HCT116 (cell line): ENCODE data around the gene WNT2. TPM values are rescaled to one million over a fixed set of nuclear protein-coding genes. Genes with fewer than 3 reads are reported as not detected.

ENCODE experiments used
- ATAC-seq: fragments of 200-7000 bp; cut with Tn5 transposase; 2 replicates; pipeline ENCODE4 v1.9.1; 2020; ENCODE audit warnings: mild to moderate bottlenecking, moderate library complexity
- BruUV-seq: library from RNA; stranded (reverse); fragments of 400-500 nt; replicated peaks from 2 replicates; lab custom pipeline; 2021; lab: Mats Ljungman, UMichigan
- CTCF ChIA-PET: fragments of 300-600 bp; sonication (Branson Sonifier 250); formaldehyde crosslinking; loops from one replicate; lab custom pipeline; 2021; ENCODE audit warnings: antibody characterized with exemption; lab: Charles Lee
- POLR2A ChIA-PET: fragments of 300-600, 350-600 bp; sonication (Branson Sonifier 250); formaldehyde crosslinking; loops from one replicate; lab custom pipeline; 2021; ENCODE audit warnings: antibody characterized with exemption; lab: Charles Lee
- RAD21 ChIA-PET, 2 experiments: fragments of 300-600 bp; sonication (Branson Sonifier 250); formaldehyde crosslinking; loops; one replicate each; lab custom pipeline; 2023; ENCODE audit warnings: low total read pairs in 2 of 2; ENCODE audit not compliant: uncharacterized antibody in 2 of 2, unreplicated experiment in 2 of 2, low non-redundant PET in 1 of 2; lab: Charles Lee
- DNase-seq: peaks from one replicate; pipeline ENCODE4 v3.0.0-alpha.2; 2010; ENCODE audit warnings: low read depth, low spot score
- H2AFZ ChIP-seq: fragments of 200-600 bp; shearing (Covaris generic), sonication (generic); 2 replicates; pipeline ENCODE4 v1.6.1; 2017; ENCODE audit warnings: low read depth, mixed run types, mixed read lengths, antibody characterized with exemption, low read length; ENCODE audit not compliant: poor library complexity, severe bottlenecking
- H3K27ac ChIP-seq: 2 replicates; pipeline ENCODE4 v1.5.1; 2012; ENCODE audit warnings: low read depth, low read length
- H3K27me3 ChIP-seq: fragments of 200-600 bp; sonication (generic); 2 replicates; pipeline ENCODE4 v1.6.1; 2016; ENCODE audit warnings: mixed run types, low read length, mixed read lengths; ENCODE audit not compliant: insufficient read depth
- H3K36me3 ChIP-seq, 2 experiments: fragments of 200-500 bp in 1 of 2; fragments of 200-600 bp in 1 of 2; sonication (Bioruptor generic) in 1 of 2; sonication (generic) in 1 of 2; 2 replicates each; pipeline versions ENCODE4 v1.5.1 to v1.6.1; 2014 to 2016; ENCODE audit warnings: low read length in 2 of 2, inconsistent platforms in 1 of 2, mixed read lengths in 1 of 2, mixed run types in 1 of 2; ENCODE audit not compliant: insufficient read depth in 2 of 2, control insufficient read depth in 1 of 2
- H3K4me1 ChIP-seq, 2 experiments: fragments of 200-600 bp in 1 of 2; sonication (generic) in 1 of 2; 2 replicates each; pipeline versions ENCODE4 v1.5.1 to v1.6.1; 2012 to 2017; ENCODE audit warnings: low read length in 2 of 2, inconsistent platforms in 1 of 2, mild to moderate bottlenecking in 1 of 2, mixed read lengths in 1 of 2, mixed run types in 1 of 2, moderate library complexity in 1 of 2; ENCODE audit not compliant: insufficient read depth in 2 of 2, control insufficient read depth in 1 of 2
- H3K4me2 ChIP-seq: fragments of 200-600 bp; sonication (generic); 2 replicates; pipeline ENCODE4 v1.6.1; 2017; ENCODE audit warnings: mixed run types, low read length, mixed read lengths
- H3K4me3 ChIP-seq, 2 experiments: fragments of 200-600 bp in 1 of 2; sonication (generic) in 1 of 2; replicated peaks in 1 of 2; 2 replicates each; pipeline ENCODE4 v1.5.1; 2011 to 2016; ENCODE audit warnings: low read length in 2 of 2, control low read depth in 1 of 2, low read depth in 1 of 2, mild to moderate bottlenecking in 1 of 2, mixed read lengths in 1 of 2, mixed run types in 1 of 2
- H3K79me2 ChIP-seq: fragments of 200-600 bp; sonication (generic); 2 replicates; pipeline ENCODE4 v1.6.1; 2017; ENCODE audit warnings: mild to moderate bottlenecking, mixed run types, low read length, moderate library complexity, mixed read lengths; ENCODE audit not compliant: insufficient read depth
- H3K9ac ChIP-seq: fragments of 200-600 bp; sonication (generic); 2 replicates; pipeline ENCODE4 v1.6.1; 2016; ENCODE audit warnings: low read length, mixed read lengths
- H3K9me2 ChIP-seq: fragments of 200-600 bp; sonication (generic), shearing (Covaris generic); 2 replicates; pipeline ENCODE4 v1.6.1; 2017; ENCODE audit warnings: mixed run types, mild to moderate bottlenecking, moderate library complexity; ENCODE audit not compliant: insufficient read depth
- H3K9me3 ChIP-seq, 2 experiments: fragments of 200-500 bp in 1 of 2; fragments of 200-600 bp in 1 of 2; sonication (Bioruptor generic) in 1 of 2; sonication (generic) in 1 of 2; 2 replicates each; pipeline ENCODE4 v1.6.1; 2014 to 2017; ENCODE audit warnings: low read length in 2 of 2, mixed read lengths in 2 of 2, inconsistent platforms in 1 of 2, low read depth in 1 of 2, mild to moderate bottlenecking in 1 of 2, mixed run types in 1 of 2, moderate library complexity in 1 of 2; ENCODE audit not compliant: control insufficient read depth in 1 of 2, insufficient read depth in 1 of 2
- H4K20me1 ChIP-seq: fragments of 200-600 bp; sonication (generic), shearing (Covaris generic); 2 replicates; pipeline ENCODE4 v1.6.1; 2017; ENCODE audit warnings: mixed run types, mild to moderate bottlenecking, moderate library complexity; ENCODE audit not compliant: insufficient read depth
- ATF3 ChIP-seq: IDR thresholded peaks from 2 replicates; pipeline ENCODE4 v1.6.1; 2012
- CBX3 ChIP-seq: IDR thresholded peaks from 2 replicates; pipeline ENCODE4 v1.6.1; 2012; ENCODE audit warnings: low read depth
- CEBPB ChIP-seq: IDR thresholded peaks from 2 replicates; pipeline ENCODE4 v1.6.1; 2012; ENCODE audit warnings: low read depth
- CTCF ChIP-seq, 3 experiments: fragments of 200-600 bp in 1 of 3; sonication (generic) in 1 of 3; IDR thresholded peaks in 2 of 3; conservative IDR thresholded peaks in 1 of 3; 2 replicates each; pipeline ENCODE4 v1.5.1; 2012 to 2017; ENCODE audit warnings: low read depth in 2 of 3, low read length in 2 of 3, antibody characterized with exemption in 1 of 3, borderline replicate concordance in 1 of 3, control low read depth in 1 of 3, mild to moderate bottlenecking in 1 of 3, mixed read lengths in 1 of 3, mixed run types in 1 of 3, moderate library complexity in 1 of 3; ENCODE audit not compliant: insufficient read depth in 1 of 3
- EGR1 ChIP-seq: IDR thresholded peaks from 2 replicates; pipeline ENCODE4 v1.6.1; 2012; ENCODE audit warnings: low read depth
- EZH2phosphoT487 ChIP-seq: fragments of 200-600 bp; IDR thresholded peaks from 2 replicates; pipeline ENCODE4 v1.6.1; 2018; ENCODE audit warnings: antibody characterized with exemption, borderline replicate concordance
- FOSL1 ChIP-seq: IDR thresholded peaks from 2 replicates; pipeline ENCODE4 v1.6.1; 2012; ENCODE audit warnings: low read depth
- JUND ChIP-seq: IDR thresholded peaks from 2 replicates; pipeline ENCODE4 v1.6.1; 2012
- MAX ChIP-seq: IDR thresholded peaks from 2 replicates; pipeline ENCODE4 v1.6.1; 2012
- POLR2A ChIP-seq: IDR thresholded peaks from 2 replicates; pipeline ENCODE4 v1.7.0; 2011; ENCODE audit warnings: borderline replicate concordance; ENCODE audit not compliant: insufficient read depth, insufficient read length; ENCODE audit errors: extremely low read depth
- POLR2AphosphoS5 ChIP-seq: IDR thresholded peaks from 2 replicates; pipeline ENCODE4 v1.6.1; 2011; ENCODE audit warnings: mild to moderate bottlenecking, low read depth, low read length, moderate library complexity
- RAD21 ChIP-seq: IDR thresholded peaks from 2 replicates; pipeline ENCODE4 v1.6.1; 2012; ENCODE audit warnings: low read depth, mild to moderate bottlenecking
- REST ChIP-seq: IDR thresholded peaks from 2 replicates; pipeline ENCODE4 v1.6.1; 2012; ENCODE audit warnings: low read depth
- SRF ChIP-seq: IDR thresholded peaks from 2 replicates; pipeline ENCODE4 v1.6.1; 2012; ENCODE audit warnings: low read depth
- TCF7L2 ChIP-seq: IDR thresholded peaks from 2 replicates; pipeline ENCODE4 v1.7.0; 2011; ENCODE audit warnings: borderline replicate concordance, inconsistent platforms; ENCODE audit not compliant: insufficient read depth, insufficient read length; ENCODE audit errors: extremely low read depth
- YY1 ChIP-seq: IDR thresholded peaks from 2 replicates; pipeline ENCODE4 v1.6.1; 2011; ENCODE audit warnings: low read length, low read depth, moderate library complexity, mild to moderate bottlenecking; ENCODE audit not compliant: insufficient replicate concordance; ENCODE audit errors: extremely low read depth
- ZBTB33 ChIP-seq: IDR thresholded peaks from 2 replicates; pipeline ENCODE4 v1.6.1; 2011; ENCODE audit warnings: mild to moderate bottlenecking, low read length, moderate library complexity; ENCODE audit not compliant: insufficient replicate concordance; ENCODE audit errors: extremely low read depth
- ZFX ChIP-seq: fragments of 450-650 bp; IDR thresholded peaks from 2 replicates; pipeline ENCODE4 v1.6.1; 2017
- ZNF274 ChIP-seq: fragments of 200-500 bp; sonication (Bioruptor generic); IDR thresholded peaks from 2 replicates; pipeline ENCODE4 v1.6.1; 2014; ENCODE audit warnings: mild to moderate bottlenecking, low read depth, low read length, inconsistent platforms
- intact Hi-C: fragments of 100-400 bp; cut with micrococcal nuclease; formaldehyde crosslinking; loops from 2 replicates; pipeline ENCODE4 v1.10.0; 2022
- total RNA-seq: library from RNA; stranded (reverse); gene quantifications from one replicate; pipeline ENCODE4 v1.2.1, GENCODE V29; 2021; ENCODE audit not compliant: unreplicated experiment

WNT2 gene
- total RNA-seq, 1 experiment from 2014 or later = 0.12 TPM

GRCh38 chr7:117241088-117241487, 81.8 kb downstream of the WNT2 start:
- no peaks in the 10 kb centered on the region for H3K9me3 ChIP-seq

More at GRCh38 chr7:117241088-117241487, 81.8 kb downstream of the WNT2 start:
- DNase-seq = no peak
- no peak for ATAC-seq
- Histone ChIP-seq H3K4me2 (no peak overlapping the region), H3K4me1 (no peaks in the 10 kb centered on the region), H3K27me3 (no peaks in the 10 kb centered on the region), H2AFZ (no peak overlapping the region), H4K20me1 (no peaks in the 10 kb centered on the region), H3K9ac (no peak overlapping the region), H3K27ac (no peak overlapping the region), H3K79me2 (no peaks in the 10 kb centered on the region), H3K4me3 (no peak overlapping the region), H3K9me2 (no peaks in the 10 kb centered on the region), H3K36me3 (no peaks in the 10 kb centered on the region)
- ChIA-PET CTCF (no interaction called here), POLR2A (no interaction called here), RAD21 (no interaction called here)
- BruUV-seq = no TSS peak
- no peak for TF ChIP-seq REST
- TF ChIP-seq CEBPB = no peak
- TF ChIP-seq POLR2AphosphoS5 = no peak
- no peak for TF ChIP-seq EZH2phosphoT487
- no peak for TF ChIP-seq YY1
- no peak for TF ChIP-seq JUND
- TF ChIP-seq EGR1 = no peak
- TF ChIP-seq FOSL1 = no peak
- no peak for TF ChIP-seq MAX
- no peak for TF ChIP-seq ZNF274
- TF ChIP-seq ZBTB33 = no peak
- TF ChIP-seq SRF = no peak
- no peak for TF ChIP-seq ZFX
- TF ChIP-seq ATF3 = no peak
- TF ChIP-seq POLR2A = no peak
- TF ChIP-seq CTCF (IDR thresholded peaks at IDR 0.05 in 2 of 3, conservative IDR thresholded peaks at IDR 0.05 in 1 of 3; ENCODE audit: borderline replicate concordance in 1 of 3, insufficient read depth in 1 of 3, low read depth in 2 of 3, low read length in 2 of 3) = no peak
- TF ChIP-seq CBX3 = no peak
- TF ChIP-seq TCF7L2 = no peak
- no peak for TF ChIP-seq RAD21
- intact Hi-C loops = no loop called here
